A549 treated with Hydrocortisone at 1 μM for 4 hours (cell line): ENCODE measurements around the gene LENG8. TPM values are rescaled to one million over a fixed set of nuclear protein-coding genes. Genes with fewer than 3 reads are reported as not detected.

ENCODE experiments used
- total RNA-seq: library from RNA; stranded (reverse); fragments of 200-300 nt; extraction: Qiagen RNA extraction; gene quantifications from 5 replicates; pipeline ENCODE4 v1.2.3, GENCODE V29; 2022

LENG8 gene
- total RNA-seq, result 84.3 to 121 TPM (median 105 TPM) in 5 replicates

GRCh38 chr19:54448774-54449700 is at the start of gene LENG8:
Gene LENG8, plus strand, starts transcription at chr19:54449199. Its CDS starts 2,146 bp downstream, at chr19:54451345.

DNA sequence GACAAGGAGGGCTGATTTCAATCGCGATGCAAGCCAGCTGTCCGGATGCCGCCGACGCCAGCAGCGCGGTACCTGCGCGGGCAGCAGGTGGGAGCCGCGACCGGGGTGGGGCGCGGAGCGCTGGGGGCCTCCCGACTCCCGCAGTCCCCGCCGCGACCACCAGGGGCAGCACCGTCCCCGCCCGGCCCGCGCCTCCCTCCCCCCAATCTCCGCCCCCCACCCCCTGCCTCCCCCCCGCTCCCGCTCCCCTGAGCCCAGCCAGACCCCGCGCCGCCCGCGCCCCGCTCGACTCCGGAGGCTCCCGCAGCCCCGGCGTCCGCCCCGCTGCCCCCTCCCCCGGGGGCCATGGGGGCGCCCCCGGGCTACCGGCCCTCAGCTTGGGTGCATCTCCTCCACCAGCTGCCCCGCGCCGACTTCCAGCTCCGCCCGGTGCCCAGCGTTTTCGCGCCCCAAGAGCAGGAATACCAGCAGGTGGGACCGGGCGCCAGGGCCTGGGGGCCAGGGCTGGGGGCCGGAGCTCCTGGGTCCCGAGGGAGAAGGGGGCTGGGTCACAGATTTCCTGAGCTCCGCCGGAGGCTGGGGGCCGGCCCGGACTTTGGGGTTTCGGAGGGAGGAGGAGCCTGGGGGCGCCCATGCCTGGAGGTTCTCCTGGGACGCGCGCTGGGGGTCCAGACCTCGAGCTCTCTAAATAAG is 33.6 kb upstream of the LENG8 start, which contains the start of gene TTYH1:
TTYH1 (plus strand) TSS at position 257 of the 693 bp plus-strand sequence; CDS start at position 346, 89 bp downstream.

GRCh38 chr19:54463531-54464043 is 14.6 kb downstream of the LENG8 start, which contains the start of gene LENG9:
Gene LENG9, minus strand, starts transcription at chr19:54463778. Its CDS starts 252 bp downstream, at chr19:54463526.

GRCh38 chr19:54473071-54473891 is 24.3 kb downstream of the LENG8 start, which contains the start of gene CDC42EP5:
Gene CDC42EP5, minus strand, starts transcription at chr19:54473296. Its CDS starts 7,749 bp downstream, at chr19:54465547.

GRCh38 chr19:54502518-54503048 is 53.6 kb downstream of the LENG8 start, which contains the start of gene LAIR2:
Gene LAIR2, plus strand, starts transcription at chr19:54502831. Its CDS starts 88 bp downstream, at chr19:54502919.

Other genes with a start within 250 kb of the LENG8 start
- gene RPS9, start 248.3 kb upstream of the LENG8 start, total RNA-seq, result 2,122 to 2,593 TPM (median 2,171 TPM) in 5 replicates
- 0.14 to 0.38 TPM (median 0.30 TPM) in 5 replicates for gene LILRB3, start 226.2 kb upstream of the LENG8 start, total RNA-seq
- 0.08 TPM in 1 of 5 replicates, not detected in the others for gene LILRA6, start 206.4 kb upstream of the LENG8 start, total RNA-seq
- 0.05 TPM in 2 of 5 replicates, not detected in the others for gene LILRB5, start 191.9 kb upstream of the LENG8 start, total RNA-seq
- 0.06 to 0.22 TPM (median 0.08 TPM) in 3 of 5 replicates, not detected in the others for gene LILRB2, start 168.1 kb upstream of the LENG8 start, total RNA-seq
- gene LILRA5, start 136.0 kb upstream of the LENG8 start, total RNA-seq, result 0.09 TPM in 1 of 5 replicates, not detected in the others
- not detected in 5 replicates for gene LILRA4, start 110.0 kb upstream of the LENG8 start, total RNA-seq
- gene LAIR1, start 84.3 kb upstream of the LENG8 start, total RNA-seq, result not detected in 5 replicates
- gene TTYH1, start 33.7 kb upstream of the LENG8 start, total RNA-seq, result 0.09 to 0.31 TPM (median 0.16 TPM) in 5 replicates
- gene LENG9, start 14.6 kb downstream of the LENG8 start, total RNA-seq, result 4.7 to 7.9 TPM (median 6.6 TPM) in 5 replicates
- 0.38 TPM in 1 of 5 replicates, not detected in the others for gene CDC42EP5, start 24.1 kb downstream of the LENG8 start, total RNA-seq
- gene LAIR2, start 53.6 kb downstream of the LENG8 start, total RNA-seq, result not detected in 5 replicates
- 0.03 TPM in 1 of 5 replicates, not detected in the others for gene LILRA2, start 124.6 kb downstream of the LENG8 start, total RNA-seq
- not detected in 5 replicates for gene LILRA1, start 144.4 kb downstream of the LENG8 start, total RNA-seq
- 0.02 TPM in 1 of 5 replicates, not detected in the others for gene LILRB1, start 181.3 kb downstream of the LENG8 start, total RNA-seq
- not detected in 5 replicates for gene LILRB4, start 213.8 kb downstream of the LENG8 start, total RNA-seq